K562 (cell line): Measurements from ENCODE around the gene MEFV. TPM values are rescaled to one million over a fixed set of nuclear protein-coding genes. Genes with fewer than 3 reads are reported as not detected.

Experiments
- BRD9 ChIP-seq: fragments of 450-650 bp; IDR thresholded peaks from 2 replicates; pipeline ENCODE4 v1.6.1; 2018; ENCODE audit warnings: low read depth; ENCODE audit not compliant: partially characterized antibody
- CXXC5 ChIP-seq: fragments of 250-450 bp; sonication (Bioruptor Pico); IDR thresholded peaks from 2 replicates; pipeline ENCODE4 v1.8.0; 2022; ENCODE audit warnings: inconsistent platforms, mild to moderate bottlenecking, moderate library complexity
- EP400 ChIP-seq: fragments of 450-650 bp; IDR thresholded peaks from 2 replicates; pipeline ENCODE4 v1.6.1; 2017; ENCODE audit warnings: antibody characterized with exemption, mild to moderate bottlenecking, moderate library complexity
- KDM1A ChIP-seq, 2 experiments: fragments of 450-650 bp; IDR thresholded peaks; 2 replicates each; pipeline ENCODE4 v1.6.1; 2016; ENCODE audit warnings: mild to moderate bottlenecking in 2 of 2
- KDM5B ChIP-seq: fragments of 200-600 bp; sonication (generic); IDR thresholded peaks from 2 replicates; pipeline ENCODE4 v1.6.1; 2012; ENCODE audit warnings: low read depth, mild to moderate bottlenecking, moderate library complexity, low read length, control low read depth, inconsistent platforms; ENCODE audit not compliant: insufficient replicate concordance
- MEIS2 ChIP-seq: fragments of 450-650 bp; IDR thresholded peaks from 2 replicates; pipeline ENCODE4 v1.6.1; 2014; ENCODE audit warnings: mild to moderate bottlenecking; ENCODE audit not compliant: partially characterized antibody
- NR2C2 ChIP-seq, 2 experiments: fragments of 200-800 bp in 1 of 2; sonication (Bioruptor generic) in 1 of 2; sonication (generic) in 1 of 2; formaldehyde crosslinking in 1 of 2; IDR thresholded peaks; 2 replicates each; pipeline versions ENCODE4 v1.6.1 to v1.8.0; 2016 to 2022; ENCODE audit warnings: mild to moderate bottlenecking in 1 of 2, missing compliant biosample characterization in 1 of 2, missing genetic modification characterization in 1 of 2, missing genetic modification reagents in 1 of 2
- RFX7 ChIP-seq: fragments of 250-450 bp; sonication (Bioruptor Pico); IDR thresholded peaks from 2 replicates; pipeline ENCODE4 v1.5.1; 2021; ENCODE audit warnings: mild to moderate bottlenecking
- SIN3B ChIP-seq: fragments of 450-650 bp; IDR thresholded peaks from 2 replicates; pipeline ENCODE4 v1.6.1; 2017; ENCODE audit warnings: low read depth, mild to moderate bottlenecking, moderate library complexity
- TAF7 ChIP-seq: fragments of 450-650 bp; IDR thresholded peaks from 2 replicates; pipeline ENCODE4 v1.6.1; 2016; ENCODE audit warnings: missing genetic modification characterization, missing compliant biosample characterization
- TARDBP ChIP-seq: fragments of 450-650 bp; IDR thresholded peaks from 2 replicates; pipeline ENCODE4 v1.6.1; 2016
- TEAD2 ChIP-seq: fragments of 450-650 bp; IDR thresholded peaks from 2 replicates; pipeline ENCODE4 v1.6.1; 2016; ENCODE audit warnings: missing genetic modification characterization, control low read depth, missing compliant biosample characterization
- THRAP3 ChIP-seq: fragments of 450-650 bp; IDR thresholded peaks from 2 replicates; pipeline ENCODE4 v1.6.1; 2016; ENCODE audit warnings: mild to moderate bottlenecking, inconsistent platforms, borderline replicate concordance
- ZFP30 ChIP-seq: fragments of 250-450 bp; sonication (Bioruptor Pico); IDR thresholded peaks from 2 replicates; pipeline ENCODE4 v1.8.0; 2022; ENCODE audit warnings: moderate library complexity, mild to moderate bottlenecking, inconsistent platforms, borderline replicate concordance
- ZNF175 ChIP-seq: fragments of 200-800 bp; sonication (Bioruptor generic); IDR thresholded peaks from 2 replicates; pipeline ENCODE4 v1.6.1; 2016; ENCODE audit warnings: low read depth, mild to moderate bottlenecking, missing genetic modification characterization, missing compliant biosample characterization
- ZNF316 ChIP-seq: fragments of 450-650 bp; IDR thresholded peaks from 2 replicates; pipeline ENCODE4 v1.6.1; 2016
- ZNF354B ChIP-seq: fragments of 250-450 bp; sonication (Bioruptor Pico); IDR thresholded peaks from 2 replicates; pipeline ENCODE4 v1.4.0; 2020
- ZNF644 ChIP-seq: fragments of 200-800 bp; sonication (Bioruptor generic); IDR thresholded peaks from 2 replicates; pipeline ENCODE4 v1.6.1; 2016; ENCODE audit warnings: low read depth, missing genetic modification characterization, missing compliant biosample characterization
- ZNF717 ChIP-seq: fragments of 250-450 bp; sonication (Bioruptor Pico); IDR thresholded peaks from 2 replicates; pipeline ENCODE4 v1.5.0; 2021
- ZNF785 ChIP-seq: fragments of 250-450 bp; sonication (Bioruptor Pico); IDR thresholded peaks from 2 replicates; pipeline ENCODE4 v1.4.0; 2020; ENCODE audit warnings: mild to moderate bottlenecking
- polyA plus RNA-seq, 8 experiments: library from polyadenylated mRNA; depleted of rRNA in 4 of 8; stranded (reverse) in 5 of 8; unstranded in 3 of 8; fragments of >200 nt; fragmentation: Nextera tagmentation in 2 of 8; fragmentation: Illumina TruSeq in 1 of 8; extraction: Ambion mirVana in 2 of 8; extraction: Trizol in 1 of 8; gene quantifications; 2 replicates each; pipeline versions ENCODE4 v1.2.1 to v1.2.3, GENCODE V29; 2011 to 2014; ENCODE audit warnings: inconsistent platforms in 1 of 8, missing spikeins in 1 of 8
- total RNA-seq, 7 experiments: library from RNA; depleted of rRNA in 6 of 7; stranded (reverse); fragments of >200 nt in 6 of 7; fragmentation: Illumina TruSeq in 2 of 7; extraction: Trizol in 2 of 7; gene quantifications; 2 replicates each; pipeline versions ENCODE4 v1.2.1 to v1.2.3, GENCODE V29; 2011 to 2021; ENCODE audit warnings: low replicate concordance in 1 of 7
- TF ChIP-seq, protein P1 (sequence below), 2 experiments: fragments of 150-350 bp in 1 of 2; IDR thresholded peaks; 2 replicates each; pipeline ENCODE4 v1.6.1; 2012 to 2016; ENCODE audit warnings: low read depth in 2 of 2, low read length in 2 of 2, mild to moderate bottlenecking in 1 of 2, moderate library complexity in 1 of 2
- TF ChIP-seq, protein P2 (sequence below): fragments of 450-650 bp; IDR thresholded peaks from 2 replicates; pipeline ENCODE4 v1.6.1; 2018; ENCODE audit warnings: mild to moderate bottlenecking, low read depth; ENCODE audit not compliant: partially characterized antibody
- TF ChIP-seq, protein P3 (sequence below), 2 experiments: fragments of 450-650 bp in 1 of 2; sonication (generic) in 1 of 2; formaldehyde crosslinking in 1 of 2; IDR thresholded peaks in 1 of 2; conservative IDR thresholded peaks in 1 of 2; 2 replicates each; pipeline versions ENCODE4 v1.6.1 to v1.8.1; 2016 to 2023; ENCODE audit warnings: mild to moderate bottlenecking in 2 of 2, moderate library complexity in 2 of 2, inconsistent platforms in 1 of 2, missing genetic modification reagents in 1 of 2

The MEFV gene
- total and polyA plus RNA-seq, 9 of the 15 experiments (the other 6 are each of a cell fraction or from before 2014, with no cell fraction given) = 0.14 TPM; not detected in 8

DNA sequence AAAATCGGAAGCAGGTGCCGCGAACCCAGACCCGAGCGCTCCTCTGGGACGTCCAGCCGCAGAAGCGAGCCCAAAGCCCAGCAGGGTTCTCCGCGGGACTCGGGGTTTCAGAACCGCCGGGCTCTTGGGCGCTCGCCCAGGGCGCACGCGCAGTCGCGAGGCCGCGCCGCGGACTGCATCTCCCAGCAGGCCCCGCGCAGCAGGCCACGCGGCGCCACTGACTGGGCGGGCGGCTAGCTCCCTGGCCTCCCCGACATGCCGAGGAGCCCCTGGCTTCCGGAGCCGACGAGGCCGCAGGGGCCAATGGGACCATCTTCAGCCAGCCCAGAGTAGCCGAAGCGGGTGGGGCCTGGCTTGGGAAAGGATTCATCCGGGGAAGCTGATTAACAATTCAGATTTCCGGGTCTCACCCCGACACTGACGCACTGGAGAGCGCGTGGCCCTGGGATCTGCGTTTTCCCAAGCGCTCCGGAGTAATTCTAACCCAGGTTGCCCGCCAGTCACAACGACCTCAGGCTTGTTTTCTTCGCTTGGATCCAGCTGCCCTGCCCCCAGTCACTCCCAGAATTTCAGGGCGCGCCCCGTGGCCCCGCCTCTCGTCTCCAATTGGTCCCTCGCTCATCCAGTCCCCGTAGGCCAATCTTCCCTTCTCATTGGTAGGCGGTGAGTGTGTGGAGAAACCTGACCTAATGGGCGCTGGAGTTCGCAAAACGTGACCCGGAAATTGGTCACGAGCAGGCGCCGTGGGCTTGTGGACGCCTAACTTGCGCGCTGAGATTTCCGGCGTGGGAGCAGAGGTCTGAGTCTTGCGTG, 26.5 kb upstream of the MEFV start, which contains the start of gene ZNF263 (continued):
- peak; percentile 85 for TF ChIP-seq CXXC5 (CRISPR knock-in tag)
- TF ChIP-seq BRD9 = peak; percentile 96
- TF ChIP-seq ZNF354B (CRISPR knock-in tag) = no peak
- no peak for TF ChIP-seq TEAD2 (tag)
- peak; percentile 96 for TF ChIP-seq EP400
- TF ChIP-seq KDM5B = peak; percentile 55
- peak; percentile 69 for TF ChIP-seq MEIS2
- TF ChIP-seq, protein P1, sequence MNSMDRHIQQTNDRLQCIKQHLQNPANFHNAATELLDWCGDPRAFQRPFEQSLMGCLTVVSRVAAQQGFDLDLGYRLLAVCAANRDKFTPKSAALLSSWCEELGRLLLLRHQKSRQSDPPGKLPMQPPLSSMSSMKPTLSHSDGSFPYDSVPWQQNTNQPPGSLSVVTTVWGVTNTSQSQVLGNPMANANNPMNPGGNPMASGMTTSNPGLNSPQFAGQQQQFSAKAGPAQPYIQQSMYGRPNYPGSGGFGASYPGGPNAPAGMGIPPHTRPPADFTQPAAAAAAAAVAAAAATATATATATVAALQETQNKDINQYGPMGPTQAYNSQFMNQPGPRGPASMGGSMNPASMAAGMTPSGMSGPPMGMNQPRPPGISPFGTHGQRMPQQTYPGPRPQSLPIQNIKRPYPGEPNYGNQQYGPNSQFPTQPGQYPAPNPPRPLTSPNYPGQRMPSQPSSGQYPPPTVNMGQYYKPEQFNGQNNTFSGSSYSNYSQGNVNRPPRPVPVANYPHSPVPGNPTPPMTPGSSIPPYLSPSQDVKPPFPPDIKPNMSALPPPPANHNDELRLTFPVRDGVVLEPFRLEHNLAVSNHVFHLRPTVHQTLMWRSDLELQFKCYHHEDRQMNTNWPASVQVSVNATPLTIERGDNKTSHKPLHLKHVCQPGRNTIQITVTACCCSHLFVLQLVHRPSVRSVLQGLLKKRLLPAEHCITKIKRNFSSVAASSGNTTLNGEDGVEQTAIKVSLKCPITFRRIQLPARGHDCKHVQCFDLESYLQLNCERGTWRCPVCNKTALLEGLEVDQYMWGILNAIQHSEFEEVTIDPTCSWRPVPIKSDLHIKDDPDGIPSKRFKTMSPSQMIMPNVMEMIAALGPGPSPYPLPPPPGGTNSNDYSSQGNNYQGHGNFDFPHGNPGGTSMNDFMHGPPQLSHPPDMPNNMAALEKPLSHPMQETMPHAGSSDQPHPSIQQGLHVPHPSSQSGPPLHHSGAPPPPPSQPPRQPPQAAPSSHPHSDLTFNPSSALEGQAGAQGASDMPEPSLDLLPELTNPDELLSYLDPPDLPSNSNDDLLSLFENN (IDR thresholded peaks at IDR 0.05; ENCODE audit: low read depth in 2 of 2, low read length in 2 of 2) = no peak
- no peak for TF ChIP-seq ZFP30
- TF ChIP-seq TAF7 (tag) = peak; percentile 71; the same call in 1 of the 2 replicates
- TF ChIP-seq, protein P2, sequence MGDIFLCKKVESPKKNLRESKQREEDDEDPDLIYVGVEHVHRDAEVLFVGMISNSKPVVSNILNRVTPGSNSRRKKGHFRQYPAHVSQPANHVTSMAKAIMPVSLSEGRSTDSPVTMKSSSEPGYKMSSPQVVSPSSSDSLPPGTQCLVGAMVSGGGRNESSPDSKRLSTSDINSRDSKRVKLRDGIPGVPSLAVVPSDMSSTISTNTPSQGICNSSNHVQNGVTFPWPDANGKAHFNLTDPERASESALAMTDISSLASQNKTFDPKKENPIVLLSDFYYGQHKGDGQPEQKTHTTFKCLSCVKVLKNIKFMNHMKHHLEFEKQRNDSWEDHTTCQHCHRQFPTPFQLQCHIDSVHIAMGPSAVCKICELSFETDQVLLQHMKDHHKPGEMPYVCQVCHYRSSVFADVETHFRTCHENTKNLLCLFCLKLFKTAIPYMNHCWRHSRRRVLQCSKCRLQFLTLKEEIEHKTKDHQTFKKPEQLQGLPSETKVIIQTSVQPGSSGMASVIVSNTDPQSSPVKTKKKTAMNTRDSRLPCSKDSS = no peak
- TF ChIP-seq ZNF717 = no peak
- TF ChIP-seq ZNF785 (CRISPR knock-in tag) = no peak
- no peak for TF ChIP-seq ZNF316
- TF ChIP-seq NR2C2 (CRISPR knock-in tag; IDR thresholded peaks at IDR 0.05) = peak; percentile 95
- TF ChIP-seq NR2C2 (tag; IDR thresholded peaks at IDR 0.05) = peak; percentile 99
- peak; percentile 95 for TF ChIP-seq SIN3B
- TF ChIP-seq, protein P3, sequence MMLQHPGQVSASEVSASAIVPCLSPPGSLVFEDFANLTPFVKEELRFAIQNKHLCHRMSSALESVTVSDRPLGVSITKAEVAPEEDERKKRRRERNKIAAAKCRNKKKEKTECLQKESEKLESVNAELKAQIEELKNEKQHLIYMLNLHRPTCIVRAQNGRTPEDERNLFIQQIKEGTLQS (IDR thresholded peaks at IDR 0.05) = no peak
- TF ChIP-seq, protein P3 (CRISPR knock-in tag; conservative IDR thresholded peaks at IDR 0.05) = peak; percentile 68; the same call in 1 of the 2 replicates
- TF ChIP-seq ZNF175 (CRISPR knock-in tag) = peak; percentile 83
- no peak for TF ChIP-seq ZNF644 (tag)
- no peak for TF ChIP-seq RFX7
- TF ChIP-seq THRAP3 = no peak
- no peak for TF ChIP-seq TARDBP
- TF ChIP-seq KDM1A (IDR thresholded peaks at IDR 0.05) = no peak
